Measurements from ENCODE around the gene SH3RF1.

Gene SH3RF1

DNA sequence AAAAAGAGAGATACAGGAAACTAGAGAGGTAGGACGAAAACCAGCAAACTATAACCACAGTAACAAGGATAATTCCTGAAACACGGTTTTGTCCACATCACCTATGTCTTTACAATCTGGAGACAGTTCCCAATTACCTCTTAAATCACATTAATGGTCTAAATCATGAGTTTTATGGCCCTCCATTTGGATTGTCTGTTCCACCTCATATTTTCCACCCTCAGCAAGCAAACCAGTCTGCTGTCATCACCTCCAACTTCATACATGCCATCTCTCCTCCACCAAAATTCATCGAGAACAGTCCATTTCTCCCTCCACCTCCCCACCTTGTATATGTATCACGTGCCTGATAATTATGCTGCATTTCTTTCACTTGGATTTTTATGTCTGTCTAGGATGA is 107.3 kb downstream of the SH3RF1 start:
- DNase-seq (ENCODE audit: low spot score): no peak

DNA sequence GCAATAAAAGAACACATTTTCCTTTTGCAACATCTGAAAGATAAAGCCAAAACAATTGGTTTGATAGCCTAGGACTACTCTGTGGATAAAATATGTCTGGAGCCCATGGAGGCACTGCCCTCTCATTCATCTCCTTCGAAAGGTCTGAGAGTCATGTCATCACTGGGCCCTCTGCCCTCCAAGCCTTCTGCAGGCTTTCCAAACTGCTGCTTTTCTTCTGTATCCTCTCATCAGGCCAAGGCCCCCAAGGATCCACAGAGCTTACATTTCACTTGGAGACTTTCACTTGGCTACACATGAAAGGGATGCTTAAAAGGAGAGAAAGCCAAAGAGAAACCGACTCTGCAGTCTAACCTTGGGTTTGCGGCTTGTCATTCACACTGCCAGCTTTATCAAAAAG is 109.9 kb downstream of the SH3RF1 start:
- DNase-seq (ENCODE audit: low spot score): no peak

DNA sequence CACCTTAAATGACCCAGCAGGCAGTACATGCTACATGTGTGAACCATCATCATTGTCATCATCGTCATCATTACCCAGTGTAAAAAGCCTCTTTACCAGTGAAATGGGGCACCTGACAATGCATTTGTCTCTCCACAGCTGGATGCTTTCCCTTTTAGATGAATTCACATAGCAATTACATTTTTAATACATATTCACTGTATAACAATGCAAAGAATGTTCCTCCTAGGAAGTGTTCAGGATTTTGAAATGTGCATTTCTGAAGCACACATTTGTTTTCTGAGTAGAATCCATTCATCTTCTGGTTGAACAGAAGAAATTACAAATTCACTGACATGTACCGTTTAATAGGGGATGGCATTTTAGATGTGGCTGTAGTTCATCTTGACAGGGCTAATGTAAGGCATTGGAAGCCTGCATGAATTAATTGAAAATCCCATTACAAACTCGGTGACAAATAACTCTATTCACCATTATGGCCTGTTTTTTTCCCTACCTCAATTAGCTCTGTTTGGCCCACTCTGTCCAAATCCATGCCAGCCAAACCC is 111.1 kb downstream of the SH3RF1 start:
- DNase-seq (ENCODE audit: low spot score): peak; percentile 21

DNA sequence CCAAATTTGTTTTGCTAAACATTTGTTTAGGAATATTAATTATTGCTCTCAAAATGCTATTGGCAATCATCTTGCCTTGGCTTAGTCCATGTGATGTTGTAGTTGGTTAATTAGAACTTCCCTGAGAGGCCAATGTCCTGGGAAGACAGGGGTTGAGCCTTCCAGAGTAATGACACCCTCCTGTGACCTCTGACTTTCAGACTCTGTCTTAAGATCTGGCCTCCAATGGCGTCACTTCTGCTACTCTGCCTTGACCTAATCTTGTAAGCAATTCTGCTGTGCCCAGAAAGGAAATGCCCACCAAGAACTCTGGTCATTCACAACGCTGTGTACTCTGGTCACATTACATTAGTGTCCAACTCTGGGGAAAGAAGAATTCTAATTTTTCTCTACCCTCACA is 111.9 kb downstream of the SH3RF1 start:
- DNase-seq (ENCODE audit: low spot score): no peak

DNA sequence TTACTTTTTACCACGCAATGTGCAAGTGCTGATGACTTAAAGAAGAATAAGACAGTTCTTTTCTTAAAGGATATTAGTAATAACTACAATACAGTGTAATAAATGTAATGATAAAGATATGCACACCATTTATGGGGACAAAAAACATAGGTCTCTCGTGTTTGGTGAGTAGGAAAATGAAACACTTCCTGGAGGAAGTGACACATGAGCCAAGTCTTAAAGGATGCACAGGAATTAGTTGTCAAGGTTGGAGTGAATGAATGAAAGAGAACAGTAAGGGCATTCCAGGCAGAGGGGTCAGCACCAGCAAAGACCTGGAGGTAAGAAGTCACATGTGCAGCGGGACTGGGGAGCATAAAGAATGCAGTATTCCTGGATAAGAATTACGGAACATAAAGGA is 112.7 kb downstream of the SH3RF1 start:
- DNase-seq (ENCODE audit: low spot score): no peak

DNA sequence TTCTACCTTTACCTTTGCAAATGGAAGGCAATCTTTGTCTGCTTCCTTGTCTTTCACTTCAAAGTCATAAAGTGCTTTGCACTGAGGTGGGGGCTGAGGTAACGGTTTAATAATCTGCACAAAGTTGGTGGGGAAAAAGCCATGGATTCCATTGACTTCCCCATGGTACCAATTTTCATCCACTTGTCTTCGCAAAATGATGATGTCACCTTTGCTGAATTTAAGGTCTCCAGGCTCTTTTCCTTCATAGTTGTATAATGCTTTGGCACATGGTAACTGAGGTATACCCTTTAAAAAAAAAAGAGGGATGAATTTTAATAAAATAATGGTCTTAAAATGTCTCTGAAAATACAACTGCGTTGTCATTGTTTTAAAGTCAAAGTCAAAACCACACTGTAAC is 114.4 kb downstream of the SH3RF1 start:
- no peak for DNase-seq (ENCODE audit: low spot score)

DNA sequence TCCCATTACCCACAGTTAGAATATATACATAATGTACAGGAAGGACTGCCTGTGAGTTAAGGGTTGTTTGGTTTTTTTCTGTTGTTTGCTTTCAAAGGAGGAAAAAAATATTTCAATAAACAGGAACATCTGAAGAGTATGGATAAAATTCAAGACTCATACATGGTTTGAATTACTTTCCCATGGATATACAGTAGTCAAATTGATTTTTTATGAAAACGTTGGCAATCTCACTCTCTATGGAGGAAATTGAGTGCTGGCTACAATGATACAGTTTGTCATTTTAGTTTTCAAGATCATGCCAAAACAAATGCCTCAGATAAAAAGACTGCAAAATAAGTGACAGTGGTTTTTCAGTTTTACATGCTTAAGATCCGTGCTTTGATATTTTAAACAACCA is 116.6 kb downstream of the SH3RF1 start:
- DNase-seq (ENCODE audit: low spot score): no peak

DNA sequence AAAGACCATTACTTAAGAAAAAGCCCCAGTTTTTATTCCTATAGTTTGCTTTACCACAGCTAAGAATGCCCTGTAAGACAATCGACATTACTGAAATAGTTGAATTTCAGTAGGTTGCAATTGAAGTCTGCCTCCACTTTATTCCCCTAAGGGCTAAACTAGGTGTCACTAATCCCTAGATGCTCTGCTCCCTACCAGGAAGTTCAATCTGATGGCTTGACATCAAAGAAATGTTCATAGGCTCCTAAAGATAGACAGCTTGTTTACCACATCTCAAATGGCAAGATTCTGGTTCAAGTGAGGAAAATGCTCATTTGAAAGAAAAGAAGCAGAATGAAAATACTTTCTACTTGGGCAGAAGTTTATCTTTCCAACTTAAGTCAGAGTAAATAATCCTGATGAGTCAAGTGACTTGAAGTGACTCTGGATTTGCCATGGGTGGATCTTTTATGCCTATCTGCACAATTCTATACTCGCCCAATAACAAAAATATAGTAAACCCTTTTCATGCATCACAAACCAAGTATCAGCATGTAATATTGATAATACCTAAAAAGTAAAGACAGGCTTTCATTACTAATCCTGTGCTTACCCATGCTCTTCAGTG is 117.2 kb downstream of the SH3RF1 start:
- no peak for DNase-seq (ENCODE audit: low spot score)

DNA sequence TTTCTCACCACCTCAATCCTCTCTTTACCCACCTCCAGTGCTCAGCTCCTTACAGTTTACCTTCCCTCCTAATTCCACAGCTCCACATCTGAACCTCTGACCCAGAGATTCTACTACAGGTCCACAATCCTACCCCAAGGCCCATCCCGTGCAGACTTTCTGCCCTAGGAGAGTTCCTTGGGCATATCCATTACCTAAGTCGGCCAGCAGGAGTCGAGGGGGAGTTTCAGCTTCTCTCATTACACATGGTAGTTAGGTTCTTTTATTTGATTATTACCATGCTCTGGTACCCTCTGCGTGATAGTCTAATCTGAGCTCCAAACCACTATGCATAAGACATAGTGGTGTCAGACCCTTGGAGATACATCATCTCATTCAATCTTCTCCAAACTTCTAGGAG is 117.9 kb downstream of the SH3RF1 start:
- no peak for DNase-seq (ENCODE audit: low spot score)

DNA sequence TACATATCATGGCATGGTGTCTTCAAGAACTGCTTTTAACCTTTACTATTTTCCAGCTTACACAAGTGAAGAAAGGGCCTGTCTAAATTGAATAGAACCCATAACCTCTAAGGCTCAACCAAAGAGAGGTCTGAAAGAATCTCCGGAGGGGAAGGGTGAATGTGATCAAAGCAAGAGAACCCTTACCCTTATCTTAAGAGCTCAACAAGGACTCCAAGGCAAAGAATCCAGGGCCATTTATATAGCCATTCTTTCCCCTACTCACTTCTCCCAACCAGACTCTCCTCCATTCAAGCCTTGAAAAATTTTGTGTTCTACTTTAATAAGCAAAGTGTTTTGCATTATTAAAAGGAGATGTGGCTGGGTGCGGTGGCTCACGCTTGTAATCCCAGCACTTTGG is 118.7 kb downstream of the SH3RF1 start:
- no peak for DNase-seq (ENCODE audit: low spot score)

DNA sequence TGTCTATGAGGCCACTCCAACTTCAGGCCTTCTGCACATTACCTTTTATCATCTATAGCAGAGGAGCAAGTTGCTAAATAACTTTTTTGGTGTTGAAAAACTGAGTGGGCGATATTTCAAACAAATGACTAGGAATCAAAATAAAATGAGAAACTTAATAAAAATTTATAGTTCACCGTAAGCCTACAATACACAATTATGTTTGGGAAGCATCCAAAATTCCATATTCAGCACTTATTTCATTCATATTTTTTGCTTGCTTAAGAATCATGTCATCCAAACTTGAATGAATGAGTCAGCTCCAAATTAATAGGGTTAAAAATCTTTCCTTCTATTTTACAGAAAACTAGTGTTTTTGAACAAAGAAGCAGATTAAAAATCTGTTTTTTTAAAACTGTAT is 119.1 kb downstream of the SH3RF1 start:
- DNase-seq (ENCODE audit: low spot score): no peak

DNA sequence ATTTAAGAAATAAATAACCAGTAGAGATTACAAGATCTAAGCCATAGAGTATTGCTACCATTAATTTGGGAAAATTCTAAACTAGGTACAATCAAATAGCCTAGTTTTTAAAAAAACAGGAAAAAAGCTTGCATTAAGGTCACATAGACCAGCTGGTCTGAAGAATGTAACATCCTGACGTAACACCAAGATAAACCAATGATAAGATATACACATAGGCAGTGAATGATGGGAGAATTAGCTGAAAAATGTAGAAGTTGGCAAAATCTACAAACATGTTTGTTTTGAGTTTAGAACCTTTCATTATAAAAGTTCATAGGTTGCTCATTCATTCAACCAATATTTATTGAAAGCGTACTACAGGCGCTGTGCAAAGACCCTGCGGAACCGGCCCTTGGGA is 120.0 kb downstream of the SH3RF1 start:
- DNase-seq (ENCODE audit: low spot score): no peak

DNA sequence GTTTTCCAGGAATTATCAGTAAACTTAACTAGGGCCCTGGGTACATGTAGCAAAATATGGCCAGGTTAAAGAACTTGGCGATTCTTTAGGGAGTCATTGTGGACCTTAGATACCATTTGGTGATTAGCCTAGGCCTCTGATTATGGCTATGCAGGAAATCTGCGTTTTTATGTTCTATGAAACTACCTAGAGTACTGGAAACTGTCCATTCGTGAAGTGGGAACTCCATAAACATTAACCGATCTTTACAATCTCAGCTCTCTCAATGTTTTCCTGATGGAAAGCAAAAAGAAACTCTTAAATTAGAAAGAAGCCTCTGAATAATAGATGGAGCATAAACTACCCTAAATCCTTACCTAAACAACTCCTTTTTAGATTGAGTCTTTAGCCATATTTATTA is 121.9 kb downstream of the SH3RF1 start:
- DNase-seq (ENCODE audit: low spot score): no peak

DNA sequence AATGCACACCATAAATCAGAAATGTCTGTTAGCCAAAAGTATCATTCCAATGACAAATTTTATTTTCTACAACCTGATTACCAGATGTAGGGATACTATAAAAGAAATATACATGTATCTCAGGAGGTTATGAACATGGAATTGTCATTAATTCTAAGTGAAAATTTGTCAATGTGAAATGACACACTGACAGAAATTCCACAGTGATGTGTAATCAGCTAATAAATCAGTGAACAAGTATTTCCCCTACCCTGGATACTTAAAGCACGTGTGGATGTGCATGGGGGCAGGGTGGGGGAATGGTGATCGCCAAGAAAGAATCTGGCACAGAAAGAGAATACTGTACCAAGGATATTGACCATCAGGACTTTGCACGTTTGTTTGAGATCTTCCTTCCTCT is 123.6 kb downstream of the SH3RF1 start:
- DNase-seq (ENCODE audit: low spot score): no peak

DNA sequence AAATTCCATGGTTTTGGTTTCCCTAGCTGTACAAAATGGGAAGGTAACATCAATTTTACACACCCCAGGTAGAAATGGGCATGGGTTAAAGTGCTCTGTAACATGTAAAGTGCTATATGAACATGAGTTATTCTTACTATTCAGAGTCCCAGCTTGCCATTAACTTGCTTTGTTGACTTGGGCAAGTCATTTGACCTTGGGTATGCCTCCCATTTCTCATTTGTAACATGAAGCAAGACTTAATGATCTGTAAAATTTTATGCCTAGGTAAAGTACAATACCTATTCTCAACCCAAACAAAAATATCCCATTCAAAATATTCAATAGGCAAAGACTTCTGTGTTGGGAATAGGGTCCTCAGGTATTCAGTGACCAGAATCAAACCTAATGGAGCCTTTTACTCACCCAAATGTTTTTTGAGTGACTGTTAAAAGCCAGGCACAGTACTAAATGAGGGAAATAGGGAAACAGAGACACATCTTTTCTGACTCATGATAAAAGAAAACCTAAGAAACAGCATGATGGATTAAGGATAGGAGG is 126.6 kb downstream of the SH3RF1 start:
- no peak for DNase-seq (ENCODE audit: low spot score)

DNA sequence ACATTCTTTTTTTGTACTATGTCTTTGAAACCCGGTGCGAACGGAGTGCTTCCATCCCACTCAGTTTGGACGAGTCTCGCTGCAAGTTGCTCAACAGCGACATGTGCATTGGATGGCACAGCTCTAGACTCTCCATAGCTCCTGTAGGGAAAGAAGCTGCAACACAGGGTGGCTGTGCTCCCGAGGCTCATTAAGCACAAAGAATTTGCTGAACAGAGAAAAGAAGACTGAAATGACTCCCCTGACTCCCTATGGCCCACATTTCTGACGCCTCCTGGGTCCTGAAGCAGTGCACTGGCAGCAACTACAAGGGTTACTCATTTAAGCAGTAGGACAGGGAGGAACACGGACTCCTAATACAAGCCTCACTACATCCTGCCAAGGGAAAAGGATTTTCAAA is 127.4 kb downstream of the SH3RF1 start:
- DNase-seq (ENCODE audit: low spot score): no peak

DNA sequence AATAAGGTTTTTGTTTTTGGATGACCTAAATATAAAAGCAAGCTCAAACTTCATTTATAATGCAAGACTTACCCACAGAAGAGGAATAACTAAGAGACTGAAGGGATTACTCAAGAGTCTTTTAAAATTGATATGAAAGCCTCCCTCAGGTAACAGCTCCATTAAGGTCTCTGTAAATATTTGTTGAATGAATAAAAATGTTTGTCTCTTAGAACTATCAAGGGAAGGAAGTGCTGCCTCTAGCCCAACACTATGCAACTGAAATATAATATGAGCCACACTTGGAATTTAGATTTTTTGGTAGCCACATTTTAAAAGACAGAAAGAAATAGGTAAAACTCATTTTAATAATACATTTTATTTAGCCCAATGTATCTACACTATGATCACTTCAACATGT is 127.8 kb downstream of the SH3RF1 start:
- DNase-seq (ENCODE audit: low spot score): no peak

DNA sequence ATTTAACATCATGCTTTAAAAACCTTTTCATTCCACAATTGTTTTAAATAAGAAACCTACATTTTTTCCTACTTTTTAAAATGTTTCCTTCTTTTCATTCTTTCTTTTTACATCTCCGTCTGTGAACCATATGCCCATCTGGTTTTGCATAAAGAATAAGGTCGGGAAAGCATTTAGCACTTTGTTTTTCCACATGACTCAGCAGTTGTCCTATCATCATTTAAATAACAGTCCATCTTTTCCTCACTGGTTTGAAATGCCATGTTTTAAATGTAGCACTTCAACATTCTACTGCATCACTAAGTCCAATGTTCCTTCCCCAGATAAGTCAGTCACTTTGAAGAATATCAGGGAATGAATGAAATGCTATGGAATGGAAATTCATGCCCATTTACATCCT is 128.4 kb downstream of the SH3RF1 start:
- no peak for DNase-seq (ENCODE audit: low spot score)

DNA sequence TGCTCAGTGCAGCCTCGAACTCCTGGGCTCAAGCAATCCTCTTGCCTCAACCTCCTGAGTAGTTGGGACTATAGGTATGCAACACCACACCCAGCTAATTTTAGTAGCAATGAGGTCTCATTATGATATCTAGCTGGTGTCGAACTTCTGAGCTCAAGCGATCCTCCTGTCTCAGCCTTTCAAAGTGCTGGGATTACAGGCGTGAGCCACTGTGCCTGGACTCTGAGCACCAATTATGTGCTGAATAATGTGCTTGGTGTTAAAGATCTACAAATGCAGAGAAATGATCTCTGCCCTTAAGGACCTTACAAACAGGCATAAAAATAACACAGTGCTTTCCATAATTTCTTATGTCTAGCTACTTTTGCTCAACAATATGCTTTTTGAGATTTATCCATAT is 131.7 kb downstream of the SH3RF1 start:
- no peak for DNase-seq (ENCODE audit: low spot score)

DNA sequence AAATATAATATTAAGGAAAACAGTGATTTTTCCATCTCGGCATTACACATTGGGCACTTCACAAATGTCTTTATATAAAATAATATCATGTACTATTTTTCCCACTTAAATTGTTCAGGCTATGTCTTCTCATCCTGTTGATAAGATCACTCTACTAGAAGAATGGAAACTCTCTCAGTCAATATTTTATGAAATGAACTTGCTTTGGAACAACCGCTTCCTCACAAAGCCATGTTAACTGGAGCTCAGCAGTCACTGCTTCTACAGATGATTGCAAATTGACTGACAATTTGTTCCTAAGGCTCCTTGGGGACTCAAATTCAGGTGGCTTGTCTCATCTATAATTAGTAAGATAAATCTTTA is 133.2 kb downstream of the SH3RF1 start:
- no peak for DNase-seq (ENCODE audit: low spot score)

DNA sequence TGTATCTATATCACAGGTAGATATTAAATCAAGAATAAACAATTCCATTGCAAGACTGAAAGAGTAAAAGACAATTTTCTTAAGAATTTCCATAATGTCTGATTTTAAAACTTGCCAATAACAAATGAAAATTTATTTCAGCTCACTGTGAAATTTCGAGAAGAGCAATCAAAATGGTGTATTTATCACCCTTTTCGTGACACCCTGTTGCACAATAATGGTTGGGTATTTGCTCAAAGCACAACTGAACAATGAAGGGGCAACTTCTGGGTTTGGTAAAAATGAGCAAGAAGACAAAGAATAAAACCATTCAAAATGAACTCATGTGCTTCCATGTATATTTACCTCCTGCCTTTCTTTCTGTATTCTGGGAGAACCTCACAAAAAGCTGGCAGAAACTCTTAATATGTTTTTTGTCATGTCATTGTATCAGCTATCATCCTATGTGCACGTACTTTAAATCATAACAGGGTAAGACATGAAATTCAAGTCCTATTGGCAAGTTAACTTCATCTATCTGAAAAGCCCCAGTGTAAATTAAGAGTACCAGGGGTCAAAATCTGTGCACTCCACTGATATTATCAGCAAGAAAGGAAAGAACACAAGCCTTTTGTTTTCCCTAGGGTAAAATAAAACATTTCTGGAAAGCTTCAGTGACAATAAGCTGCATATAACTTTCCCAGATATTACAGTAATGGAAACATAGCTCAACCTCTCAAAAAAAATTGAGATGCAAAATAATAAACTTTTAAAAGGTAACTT is 133.8 kb downstream of the SH3RF1 start:
- peak; percentile 85 for DNase-seq (ENCODE audit: low spot score)

DNA sequence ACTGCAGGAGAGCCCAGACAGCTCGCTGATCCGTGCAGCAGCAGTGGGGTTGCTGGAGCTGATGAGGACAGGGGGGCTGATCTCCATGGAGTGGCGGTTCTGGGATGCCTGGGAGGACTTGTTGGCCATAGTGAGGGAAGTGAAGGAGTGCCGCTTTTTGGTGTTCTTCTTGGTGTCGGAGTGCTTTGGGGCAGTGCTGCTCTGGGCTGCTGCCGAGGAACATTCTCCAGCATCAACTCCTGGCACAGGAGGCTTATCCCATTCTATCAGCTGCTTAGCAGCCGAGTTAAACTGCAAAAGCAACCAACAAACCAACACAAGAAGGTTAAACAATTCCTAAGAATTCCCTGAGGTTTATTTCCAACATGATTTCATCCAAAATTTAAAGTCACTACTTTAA is 134.4 kb downstream of the SH3RF1 start:
- no peak for DNase-seq (ENCODE audit: low spot score)

DNA sequence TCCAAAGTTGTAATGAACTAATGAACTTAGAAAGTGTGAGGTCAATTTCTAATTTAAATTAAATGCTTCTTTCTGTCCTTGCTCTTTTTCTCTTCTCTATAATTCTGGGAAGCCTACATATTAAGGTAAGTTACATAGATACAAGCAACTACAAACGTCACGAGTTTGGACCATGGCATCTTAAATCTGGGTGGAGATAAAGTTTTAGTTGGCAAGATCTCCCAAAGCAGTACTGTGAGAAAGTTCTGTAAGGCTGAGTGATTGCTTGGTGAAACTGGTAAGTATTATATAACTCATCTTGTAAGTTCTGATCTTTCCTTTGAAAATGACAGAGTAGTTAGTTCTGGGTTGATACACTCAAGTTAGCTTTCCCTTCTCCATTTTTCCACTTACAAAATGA is 135.0 kb downstream of the SH3RF1 start:
- no peak for DNase-seq (ENCODE audit: low spot score)

DNA sequence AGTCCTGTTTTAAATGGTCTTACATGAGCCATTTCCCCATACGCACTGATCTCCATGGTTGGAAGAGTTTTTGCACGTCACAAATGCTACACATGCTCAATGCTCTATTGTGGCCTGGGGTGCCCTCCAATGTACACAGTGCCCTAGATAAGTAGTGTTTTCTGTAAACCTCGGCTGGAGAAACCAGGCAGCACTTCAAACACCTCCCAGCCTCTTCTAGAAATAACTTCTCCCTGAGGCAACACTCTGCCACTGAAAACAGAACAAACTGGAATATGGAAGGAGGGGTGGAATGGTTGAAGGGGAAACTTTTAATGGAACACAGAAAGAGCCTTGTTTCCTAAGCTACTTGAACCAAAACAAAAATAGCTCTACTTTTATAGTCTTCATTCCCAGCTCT is 136.8 kb downstream of the SH3RF1 start:
- DNase-seq (ENCODE audit: low spot score): peak; percentile 89
